ENCODE data around the gene CFAP74.

DNA sequence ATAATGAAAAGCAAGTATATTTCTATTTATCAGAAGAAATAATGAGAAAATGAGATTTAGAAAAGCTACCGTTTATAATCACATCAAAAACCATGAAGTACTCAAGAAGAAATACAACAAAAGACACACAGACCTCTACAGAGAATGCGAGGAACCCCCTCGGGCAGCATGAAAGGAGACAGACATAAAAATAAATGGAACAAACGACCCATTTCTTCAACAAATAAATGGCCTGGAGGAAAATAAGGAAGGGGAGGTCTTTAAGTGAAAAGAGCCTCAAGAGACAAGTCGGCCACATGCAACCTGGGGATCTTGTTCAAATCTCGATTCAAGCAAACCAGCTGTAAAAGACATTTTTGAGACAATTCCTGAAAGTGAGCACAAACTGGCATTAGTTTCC lies 6.0 kb downstream of the CFAP74 start:
- TF ChIP-seq, protein P1, sequence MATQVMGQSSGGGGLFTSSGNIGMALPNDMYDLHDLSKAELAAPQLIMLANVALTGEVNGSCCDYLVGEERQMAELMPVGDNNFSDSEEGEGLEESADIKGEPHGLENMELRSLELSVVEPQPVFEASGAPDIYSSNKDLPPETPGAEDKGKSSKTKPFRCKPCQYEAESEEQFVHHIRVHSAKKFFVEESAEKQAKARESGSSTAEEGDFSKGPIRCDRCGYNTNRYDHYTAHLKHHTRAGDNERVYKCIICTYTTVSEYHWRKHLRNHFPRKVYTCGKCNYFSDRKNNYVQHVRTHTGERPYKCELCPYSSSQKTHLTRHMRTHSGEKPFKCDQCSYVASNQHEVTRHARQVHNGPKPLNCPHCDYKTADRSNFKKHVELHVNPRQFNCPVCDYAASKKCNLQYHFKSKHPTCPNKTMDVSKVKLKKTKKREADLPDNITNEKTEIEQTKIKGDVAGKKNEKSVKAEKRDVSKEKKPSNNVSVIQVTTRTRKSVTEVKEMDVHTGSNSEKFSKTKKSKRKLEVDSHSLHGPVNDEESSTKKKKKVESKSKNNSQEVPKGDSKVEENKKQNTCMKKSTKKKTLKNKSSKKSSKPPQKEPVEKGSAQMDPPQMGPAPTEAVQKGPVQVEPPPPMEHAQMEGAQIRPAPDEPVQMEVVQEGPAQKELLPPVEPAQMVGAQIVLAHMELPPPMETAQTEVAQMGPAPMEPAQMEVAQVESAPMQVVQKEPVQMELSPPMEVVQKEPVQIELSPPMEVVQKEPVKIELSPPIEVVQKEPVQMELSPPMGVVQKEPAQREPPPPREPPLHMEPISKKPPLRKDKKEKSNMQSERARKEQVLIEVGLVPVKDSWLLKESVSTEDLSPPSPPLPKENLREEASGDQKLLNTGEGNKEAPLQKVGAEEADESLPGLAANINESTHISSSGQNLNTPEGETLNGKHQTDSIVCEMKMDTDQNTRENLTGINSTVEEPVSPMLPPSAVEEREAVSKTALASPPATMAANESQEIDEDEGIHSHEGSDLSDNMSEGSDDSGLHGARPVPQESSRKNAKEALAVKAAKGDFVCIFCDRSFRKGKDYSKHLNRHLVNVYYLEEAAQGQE (IDR thresholded peaks at IDR 0.05) = no peak
- no peak for TF ChIP-seq POLR2A (IDR thresholded peaks at IDR 0.05; ENCODE audit: low read length)
- TF ChIP-seq, protein P2, sequence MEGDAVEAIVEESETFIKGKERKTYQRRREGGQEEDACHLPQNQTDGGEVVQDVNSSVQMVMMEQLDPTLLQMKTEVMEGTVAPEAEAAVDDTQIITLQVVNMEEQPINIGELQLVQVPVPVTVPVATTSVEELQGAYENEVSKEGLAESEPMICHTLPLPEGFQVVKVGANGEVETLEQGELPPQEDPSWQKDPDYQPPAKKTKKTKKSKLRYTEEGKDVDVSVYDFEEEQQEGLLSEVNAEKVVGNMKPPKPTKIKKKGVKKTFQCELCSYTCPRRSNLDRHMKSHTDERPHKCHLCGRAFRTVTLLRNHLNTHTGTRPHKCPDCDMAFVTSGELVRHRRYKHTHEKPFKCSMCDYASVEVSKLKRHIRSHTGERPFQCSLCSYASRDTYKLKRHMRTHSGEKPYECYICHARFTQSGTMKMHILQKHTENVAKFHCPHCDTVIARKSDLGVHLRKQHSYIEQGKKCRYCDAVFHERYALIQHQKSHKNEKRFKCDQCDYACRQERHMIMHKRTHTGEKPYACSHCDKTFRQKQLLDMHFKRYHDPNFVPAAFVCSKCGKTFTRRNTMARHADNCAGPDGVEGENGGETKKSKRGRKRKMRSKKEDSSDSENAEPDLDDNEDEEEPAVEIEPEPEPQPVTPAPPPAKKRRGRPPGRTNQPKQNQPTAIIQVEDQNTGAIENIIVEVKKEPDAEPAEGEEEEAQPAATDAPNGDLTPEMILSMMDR (IDR thresholded peaks at IDR 0.05) = no peak
- no peak for TF ChIP-seq NFE2L2 (conservative IDR thresholded peaks at IDR 0.05; ENCODE audit: low read length)
- TF ChIP-seq, protein P3, sequence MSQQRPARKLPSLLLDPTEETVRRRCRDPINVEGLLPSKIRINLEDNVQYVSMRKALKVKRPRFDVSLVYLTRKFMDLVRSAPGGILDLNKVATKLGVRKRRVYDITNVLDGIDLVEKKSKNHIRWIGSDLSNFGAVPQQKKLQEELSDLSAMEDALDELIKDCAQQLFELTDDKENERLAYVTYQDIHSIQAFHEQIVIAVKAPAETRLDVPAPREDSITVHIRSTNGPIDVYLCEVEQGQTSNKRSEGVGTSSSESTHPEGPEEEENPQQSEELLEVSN (IDR thresholded peaks at IDR 0.05; ENCODE audit: borderline replicate concordance, low read depth) = no peak
- TF ChIP-seq POLR2AphosphoS2 (conservative IDR thresholded peaks at IDR 0.05; ENCODE audit: low read length) = no peak
- no peak for TF ChIP-seq CHD2 (IDR thresholded peaks at IDR 0.05; ENCODE audit: low read length, partially characterized antibody)
- TF ChIP-seq SMC3 (IDR thresholded peaks at IDR 0.05) = no peak
- TF ChIP-seq, protein P4, sequence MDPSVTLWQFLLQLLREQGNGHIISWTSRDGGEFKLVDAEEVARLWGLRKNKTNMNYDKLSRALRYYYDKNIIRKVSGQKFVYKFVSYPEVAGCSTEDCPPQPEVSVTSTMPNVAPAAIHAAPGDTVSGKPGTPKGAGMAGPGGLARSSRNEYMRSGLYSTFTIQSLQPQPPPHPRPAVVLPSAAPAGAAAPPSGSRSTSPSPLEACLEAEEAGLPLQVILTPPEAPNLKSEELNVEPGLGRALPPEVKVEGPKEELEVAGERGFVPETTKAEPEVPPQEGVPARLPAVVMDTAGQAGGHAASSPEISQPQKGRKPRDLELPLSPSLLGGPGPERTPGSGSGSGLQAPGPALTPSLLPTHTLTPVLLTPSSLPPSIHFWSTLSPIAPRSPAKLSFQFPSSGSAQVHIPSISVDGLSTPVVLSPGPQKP (IDR thresholded peaks at IDR 0.05; ENCODE audit: low read depth, low read length) = no peak
